IMR-90 (cell line): ENCODE results near the gene FMNL1. TPM values are rescaled to one million over a fixed set of nuclear protein-coding genes. Genes with fewer than 3 reads are reported as not detected.
A peak's percentile ranks its signal among the peaks of the same experiment; 100 is the strongest.

Experiments used
- ATAC-seq: fragments of 200-7000 bp; cut with Tn5 transposase; 2 replicates; pipeline ENCODE4 v1.9.1; 2020; ENCODE audit warnings: low read depth, mild to moderate bottlenecking, moderate library complexity
- BruUV-seq: library from RNA; stranded (reverse); fragments of 400-500 nt; replicated peaks from 2 replicates; lab custom pipeline; 2021; lab: Mats Ljungman, UMichigan
- CTCF ChIA-PET: fragments of 300-600 bp; formaldehyde crosslinking; extraction: SDS; loops from one replicate; lab custom pipeline; 2021; ENCODE audit warnings: antibody characterized with exemption; lab: Yijun Ruan, JAX
- POLR2A ChIA-PET: fragments of 300-600 bp; sonication (Branson Sonifier 250); formaldehyde crosslinking; loops from one replicate; lab custom pipeline; 2022; ENCODE audit warnings: antibody characterized with exemption; ENCODE audit not compliant: unreplicated experiment; lab: Charles Lee
- DNase-seq: peaks from one replicate; pipeline ENCODE4 v3.0.0; 2013
- H2AFZ ChIP-seq: replicated peaks from 2 replicates; pipeline ENCODE3; 2013; ENCODE audit warnings: low read length, mild to moderate bottlenecking; ENCODE audit not compliant: poor library complexity
- H2AK5ac ChIP-seq: 2 replicates; pipeline ENCODE4 v1.6.1; 2013; ENCODE audit warnings: low read depth, low read length, inconsistent platforms
- H2AK9ac ChIP-seq: replicated peaks from 2 replicates; pipeline ENCODE3; 2013; ENCODE audit warnings: mild to moderate bottlenecking, low read depth, low read length, moderate library complexity; ENCODE audit not compliant: poor library complexity
- H2BK120ac ChIP-seq: 2 replicates; pipeline ENCODE4 v1.6.1; 2013; ENCODE audit warnings: low read depth, low read length, inconsistent platforms
- H2BK15ac ChIP-seq: 3 replicates; pipeline ENCODE4 v1.6.1; 2013; ENCODE audit warnings: low read depth, low read length, inconsistent platforms
- H2BK20ac ChIP-seq: 2 replicates; pipeline ENCODE4 v1.6.1; 2013; ENCODE audit warnings: low read depth, mild to moderate bottlenecking, inconsistent platforms, low read length, moderate library complexity
- H2BK5ac ChIP-seq: 2 replicates; pipeline ENCODE4 v1.6.1; 2013; ENCODE audit warnings: mild to moderate bottlenecking, low read depth, low read length, inconsistent platforms; ENCODE audit not compliant: poor library complexity, severe bottlenecking
- H3K14ac ChIP-seq: replicated peaks from 2 replicates; pipeline ENCODE4 v1.6.1; 2013; ENCODE audit warnings: low read depth, low read length, inconsistent platforms
- H3K18ac ChIP-seq: 2 replicates; pipeline ENCODE4 v1.6.1; 2013; ENCODE audit warnings: low read depth, low read length, control low read depth
- H3K23ac ChIP-seq: 2 replicates; pipeline ENCODE4 v1.6.1; 2013; ENCODE audit warnings: low read depth, low read length, inconsistent platforms
- H3K27ac ChIP-seq: 2 replicates; pipeline ENCODE4 v1.5.1; 2013; ENCODE audit warnings: mild to moderate bottlenecking, control low read depth, low read length; ENCODE audit not compliant: insufficient read depth
- H3K27me3 ChIP-seq: 2 replicates; pipeline ENCODE4 v1.6.1; 2013; ENCODE audit warnings: low read length; ENCODE audit not compliant: control insufficient read depth, insufficient read depth
- H3K36me3 ChIP-seq: 2 replicates; pipeline ENCODE4 v1.6.1; 2013; ENCODE audit warnings: low read length, mixed read lengths; ENCODE audit not compliant: control insufficient read depth, insufficient read depth
- H3K4ac ChIP-seq: 2 replicates; pipeline ENCODE4 v1.6.1; 2013; ENCODE audit warnings: low read depth, low read length, inconsistent platforms
- H3K4me1 ChIP-seq: 2 replicates; pipeline ENCODE4 v1.6.1; 2013; ENCODE audit warnings: low read length, mixed read lengths; ENCODE audit not compliant: control insufficient read depth, insufficient read depth
- H3K4me2 ChIP-seq: 2 replicates; pipeline ENCODE4 v1.6.1; 2013; ENCODE audit warnings: low read depth, mild to moderate bottlenecking, control low read depth, low read length, moderate library complexity
- H3K4me3 ChIP-seq: 2 replicates; pipeline ENCODE4 v1.5.1; 2013; ENCODE audit warnings: low read depth, mild to moderate bottlenecking, control low read depth, low read length, moderate library complexity; ENCODE audit not compliant: insufficient read depth
- H3K56ac ChIP-seq: 2 replicates; pipeline ENCODE4 v1.6.1; 2013; ENCODE audit warnings: low read length, inconsistent platforms; ENCODE audit not compliant: insufficient read depth; ENCODE audit errors: extremely low read depth
- H3K79me1 ChIP-seq, 2 experiments: 2 replicates each; pipeline ENCODE4 v1.6.1; 2013; ENCODE audit warnings: low read length in 2 of 2, inconsistent platforms in 1 of 2, low read depth in 1 of 2
- H3K9ac ChIP-seq: 2 replicates; pipeline ENCODE4 v1.6.1; 2013; ENCODE audit warnings: low read depth, low read length, control low read depth
- H3K9me1 ChIP-seq: 2 replicates; pipeline ENCODE4 v1.6.1; 2013; ENCODE audit warnings: low read length, inconsistent platforms; ENCODE audit not compliant: insufficient read depth
- H3K9me3 ChIP-seq: 2 replicates; pipeline ENCODE4 v1.6.1; 2013; ENCODE audit warnings: low read length; ENCODE audit not compliant: control insufficient read depth, insufficient read depth
- H4K20me1 ChIP-seq: 2 replicates; pipeline ENCODE4 v1.6.1; 2013; ENCODE audit warnings: low read length, inconsistent platforms; ENCODE audit not compliant: insufficient read depth
- H4K5ac ChIP-seq: 2 replicates; pipeline ENCODE4 v1.6.1; 2013; ENCODE audit warnings: mild to moderate bottlenecking, low read depth, low read length, control low read depth
- H4K8ac ChIP-seq, 2 experiments: 2 replicates each; pipeline ENCODE4 v1.6.1; 2013; ENCODE audit warnings: low read depth in 2 of 2, low read length in 2 of 2, control low read depth in 1 of 2, inconsistent platforms in 1 of 2
- H4K91ac ChIP-seq: 2 replicates; pipeline ENCODE4 v1.6.1; 2013; ENCODE audit warnings: low read depth, low read length, inconsistent platforms; ENCODE audit not compliant: insufficient read depth
- CTCF ChIP-seq: conservative IDR thresholded peaks from 2 replicates; pipeline ENCODE4 v1.5.1; 2012; ENCODE audit warnings: mild to moderate bottlenecking, low read depth, low read length, improper control_type of control experiment
- MAFK ChIP-seq: IDR thresholded peaks from 2 replicates; pipeline ENCODE4 v1.6.1; 2012; ENCODE audit warnings: low read depth, low read length, improper control_type of control experiment
- POLR2A ChIP-seq: IDR thresholded peaks from 2 replicates; pipeline ENCODE4 v1.6.1; 2012; ENCODE audit warnings: mild to moderate bottlenecking, low read depth, low read length
- RAD21 ChIP-seq: IDR thresholded peaks from 2 replicates; pipeline ENCODE4 v1.6.1; 2012; ENCODE audit warnings: low read length, improper control_type of control experiment
- WGBS, 2 experiments: methylation state at CpG; one replicate each; pipeline versions ENCODE4 v1.1.5 to v1.1.7; 2013; ENCODE audit warnings: missing lambda C conversion rate in 2 of 2; ENCODE audit not compliant: insufficient read length in 1 of 2; ENCODE audit errors: extremely low coverage in 2 of 2; 5-methylcytosine and 5-hydroxymethylcytosine counted together
- dilution Hi-C: fragments of 300-500 bp; cut with HindIII; formaldehyde crosslinking; loops from one replicate; pipeline ENCODE4 v1.14.3; 2018; ENCODE audit warnings: low sequenced_read_pairs; ENCODE audit not compliant: unreplicated experiment
- in situ Hi-C: fragments of 300-500 bp; cut with MboI; formaldehyde crosslinking; loops from 3 replicates; pipeline ENCODE4 v1.14.3; 2019; ENCODE audit warnings: low sequenced_read_pairs, inconsistent platforms, mixed read lengths
- intact Hi-C: fragments of 100-400 bp; cut with micrococcal nuclease; formaldehyde crosslinking; loops from 2 replicates; pipeline ENCODE4 v1.10.0; 2022
- polyA plus RNA-seq, 3 experiments: library from polyadenylated mRNA; depleted of rRNA; stranded (reverse); fragments of >200 nt; gene quantifications; 2 replicates each; pipeline ENCODE4 v1.2.3, GENCODE V29; 2012; ENCODE audit warnings: low replicate concordance in 1 of 3
- total RNA-seq: library from RNA; depleted of rRNA; stranded (reverse); fragments of >200 nt; gene quantifications from 2 replicates; pipeline ENCODE4 v1.2.3, GENCODE V29; 2012

FMNL1 gene
- total and polyA plus RNA-seq, 2 of the 4 experiments (the other 2 are of a cell fraction), result 0.36 to 2.3 TPM

GRCh38 chr17:45284176-45285140 is 62.8 kb downstream of the FMNL1 start:
- Histone ChIP-seq H3K23ac (no peak overlapping the region), H3K9ac (no peak overlapping the region), H3K27ac (no peak overlapping the region), H2BK5ac (peak overlapping the region; percentile 20), H3K36me3 (peaks cover 63% of the 10 kb centered on the region), H3K18ac (no peak overlapping the region), H3K9me3 (no peaks in the 10 kb centered on the region), H3K79me1 (peaks cover 5 to 22% of the 10 kb centered on the region in 2 experiments; a peak in 3 of 4 replicates), H4K20me1 (peaks cover 9% of the 10 kb centered on the region; the same call in 1 of the 2 replicates), H2AK9ac (peak overlapping the region; percentile 47), H4K8ac (no peak overlapping the region), H3K4ac (no peak overlapping the region), H3K27me3 (no peaks in the 10 kb centered on the region), H3K4me2 (no peak overlapping the region), H2BK15ac (no peak overlapping the region), H2AFZ (peak overlapping the region; percentile 3), H4K91ac (no peak overlapping the region), H3K9me1 (peaks cover 8% of the 10 kb centered on the region; the same call in 1 of the 2 replicates), H3K4me3 (no peak overlapping the region), H3K14ac (no peak overlapping the region), H3K4me1 (peaks cover 18% of the 10 kb centered on the region), H2AK5ac (peak overlapping the region; percentile 58; the same call in 1 of the 2 replicates), H4K5ac (no peak overlapping the region), H2BK120ac (no peak overlapping the region), H2BK20ac (no peak overlapping the region), H3K56ac (no peak overlapping the region)
- TF ChIP-seq POLR2A, result no peak
- peak; percentile 12; the same call in 1 of the 2 replicates for TF ChIP-seq RAD21
- no peak for TF ChIP-seq MAFK
- peak; percentile 15; the same call in 1 of the 2 replicates for TF ChIP-seq CTCF
- no TSS peak for BruUV-seq
- POLR2A ChIA-PET, result no interaction called here
- 91% methylated on average over 13 of the region's 21 CpGs; no CpG with 5 or more reads in 1 of the 2 experiments for WGBS, 2 experiments
- intact Hi-C loops (no loop called here), in situ Hi-C loops (no loop called here), dilution Hi-C loops (no loop called here)
- DNase-seq (no peak), ATAC-seq (no peak)
- CTCF ChIA-PET, result interaction anchor here (0.7 kb wide), 1 partner anchor 18 kb away, joined by 3 read pairs; no protein-coding TSS in a partner anchor
